ENCODE measurements around the gene ZC3H12C.

Gene ZC3H12C

DNA sequence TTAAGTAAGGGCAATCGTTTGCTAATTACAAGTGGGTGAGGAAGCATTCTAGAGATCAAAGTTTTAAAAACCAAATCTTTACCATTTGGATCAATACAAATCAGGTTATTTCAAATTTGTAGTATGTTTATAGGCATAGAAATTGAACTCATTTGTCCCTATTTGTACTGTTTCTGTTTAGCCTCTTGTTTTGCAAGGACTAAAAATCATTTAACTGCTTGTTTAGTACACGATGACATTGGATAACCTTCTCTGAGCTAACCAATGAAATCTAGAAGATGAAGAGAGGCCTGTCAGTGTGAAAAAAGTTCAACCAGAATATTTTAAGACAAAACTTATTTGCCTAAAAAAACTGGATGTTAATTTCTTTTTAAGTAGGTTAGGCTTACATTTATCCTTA is 40.0 kb downstream of the ZC3H12C start:
- H3K27ac ChIP-seq (ENCODE audit: low read length, poor library complexity, severe bottlenecking), result no peak overlapping the region
- no peak overlapping the region for H2AK5ac ChIP-seq (ENCODE audit: low read length, severe bottlenecking)
- H2BK120ac ChIP-seq (ENCODE audit: low read depth, low read length), result no peak overlapping the region
- H3K27me3 ChIP-seq (ENCODE audit: control insufficient read depth in 1 of 2, insufficient read depth in 1 of 2, low read length in 2 of 2), result no peaks in the 10 kb centered on the region
- DNase-seq, result no peak
- no peak overlapping the region for H3K23ac ChIP-seq (ENCODE audit: low read length in 2 of 2)
- no peak overlapping the region for H4K91ac ChIP-seq (ENCODE audit: low read length)
- H2BK15ac ChIP-seq (ENCODE audit: low read depth, poor library complexity, severe bottlenecking), result no peak overlapping the region
- H3K36me3 ChIP-seq (ENCODE audit: control insufficient read depth in 1 of 2, insufficient read depth in 2 of 2, low read depth in 1 of 2, low read length in 2 of 2), result peaks cover 0 to 12% of the 10 kb centered on the region in 2 experiments
- H2AFZ ChIP-seq (ENCODE audit: low read depth, low read length), result no peak overlapping the region
- no CpG with 5 or more reads among the region's 2 CpGs for WGBS
- no peak overlapping the region for H3K4me2 ChIP-seq (ENCODE audit: low read length, poor library complexity, severe bottlenecking)
- H3K4ac ChIP-seq (ENCODE audit: low read depth in 1 of 2, low read length in 2 of 2), result no peak overlapping the region
- H2BK5ac ChIP-seq (ENCODE audit: low read depth, low read length, poor library complexity, severe bottlenecking), result no peak overlapping the region
- no peak overlapping the region for H4K8ac ChIP-seq (ENCODE audit: low read length)
- peaks cover 15% of the 10 kb centered on the region for H3K79me1 ChIP-seq (replicated peaks; ENCODE audit: low read length, poor library complexity, severe bottlenecking)
- no peak overlapping the region for H2BK12ac ChIP-seq (ENCODE audit: low read length in 2 of 2)
- H3K4me1 ChIP-seq (ENCODE audit: control insufficient read depth, insufficient read depth, low read depth, low read length), result no peaks in the 10 kb centered on the region
- H3K14ac ChIP-seq (ENCODE audit: low read length in 2 of 2), result no peak overlapping the region
- H3K9ac ChIP-seq (ENCODE audit: low read length), result no peak overlapping the region
- H3K4me3 ChIP-seq (ENCODE audit: insufficient read depth in 1 of 2, low read depth in 1 of 2, low read length in 2 of 2), result no peak overlapping the region
- no peak overlapping the region for H3K18ac ChIP-seq (ENCODE audit: low read depth in 1 of 2, low read length in 2 of 2)
- H3K9me3 ChIP-seq (ENCODE audit: control insufficient read depth, low read length), result no peaks in the 10 kb centered on the region

GRCh38 chr11:110134110-110134509 is 40.9 kb downstream of the ZC3H12C start:
- WGBS, result 94% methylated on average over 6 of the region's 6 CpGs
- Histone ChIP-seq H3K23ac (ENCODE audit: low read length in 2 of 2) (no peak overlapping the region), H3K4me3 (ENCODE audit: insufficient read depth in 1 of 2, low read depth in 1 of 2, low read length in 2 of 2) (no peak overlapping the region), H3K79me1 (replicated peaks; ENCODE audit: low read length, poor library complexity, severe bottlenecking) (peaks cover 15% of the 10 kb centered on the region), H3K27ac (ENCODE audit: low read length, poor library complexity, severe bottlenecking) (no peak overlapping the region), H3K4ac (ENCODE audit: low read depth in 1 of 2, low read length in 2 of 2) (no peak overlapping the region), H3K18ac (ENCODE audit: low read depth in 1 of 2, low read length in 2 of 2) (peak overlapping the region in 1 of 2 experiments; percentile 21), H2BK12ac (ENCODE audit: low read length in 2 of 2) (no peak overlapping the region), H2AFZ (ENCODE audit: low read depth, low read length) (no peak overlapping the region), H3K9ac (ENCODE audit: low read length) (no peak overlapping the region), H3K27me3 (ENCODE audit: control insufficient read depth in 1 of 2, insufficient read depth in 1 of 2, low read length in 2 of 2) (no peaks in the 10 kb centered on the region), H3K9me3 (ENCODE audit: control insufficient read depth, low read length) (no peaks in the 10 kb centered on the region), H4K91ac (ENCODE audit: low read length) (no peak overlapping the region), H2BK5ac (ENCODE audit: low read depth, low read length, poor library complexity, severe bottlenecking) (no peak overlapping the region), H4K8ac (ENCODE audit: low read length) (no peak overlapping the region), H3K4me2 (ENCODE audit: low read length, poor library complexity, severe bottlenecking) (no peak overlapping the region), H2BK120ac (ENCODE audit: low read depth, low read length) (no peak overlapping the region), H3K4me1 (ENCODE audit: control insufficient read depth, insufficient read depth, low read depth, low read length) (no peaks in the 10 kb centered on the region), H3K14ac (ENCODE audit: low read length in 2 of 2) (no peak overlapping the region), H2AK5ac (ENCODE audit: low read length, severe bottlenecking) (no peak overlapping the region), H3K36me3 (ENCODE audit: control insufficient read depth in 1 of 2, insufficient read depth in 2 of 2, low read depth in 1 of 2, low read length in 2 of 2) (peaks cover 0 to 12% of the 10 kb centered on the region in 2 experiments), H2BK15ac (ENCODE audit: low read depth, poor library complexity, severe bottlenecking) (no peak overlapping the region)
- no peak for DNase-seq

- H2BK15ac ChIP-seq (ENCODE audit: low read depth, poor library complexity, severe bottlenecking), result no peak overlapping the region
- no peak overlapping the region for H3K14ac ChIP-seq (ENCODE audit: low read length in 2 of 2)
Observed at GRCh38 chr11:110141812-110142211, 48.6 kb downstream of the ZC3H12C start.

DNA sequence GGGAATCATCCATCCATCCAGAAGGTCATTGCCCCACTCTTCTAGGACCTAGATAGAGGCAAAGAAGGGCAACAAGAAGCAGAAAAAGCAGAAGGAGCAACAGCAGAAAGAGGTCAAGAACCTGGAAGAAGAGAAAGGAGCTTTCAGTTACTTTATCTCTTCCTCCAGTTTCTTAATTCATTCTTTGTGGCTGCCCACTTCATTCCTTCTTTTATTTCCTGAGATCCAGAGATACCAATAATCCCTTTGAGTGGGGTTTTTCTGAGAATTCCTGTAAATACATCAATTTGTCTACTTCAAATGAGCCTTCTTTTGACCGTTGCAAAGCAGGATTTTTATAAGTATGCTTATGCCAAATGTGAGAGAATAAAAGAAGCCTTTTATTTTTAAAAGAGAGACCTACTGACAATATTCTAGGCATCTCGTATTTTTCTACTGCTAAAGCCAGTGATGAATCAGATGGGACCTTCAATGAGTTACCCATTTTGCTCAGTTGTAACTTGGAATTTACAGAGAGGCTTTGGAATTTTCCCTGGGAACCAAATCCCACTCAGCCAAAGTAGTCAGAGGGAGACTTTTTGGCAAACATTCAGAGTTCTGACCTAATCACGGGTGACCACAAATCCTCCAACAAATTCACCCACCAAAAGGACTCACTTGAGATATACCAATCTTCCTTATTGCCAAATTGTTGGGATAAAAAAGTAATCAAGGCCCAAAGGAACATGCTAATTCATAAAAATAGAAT is 54.9 kb downstream of the ZC3H12C start:
- WGBS, result 100% methylated on average over 1 of the region's 3 CpGs
- Histone ChIP-seq H3K9ac (ENCODE audit: low read length) (no peak overlapping the region), H3K27me3 (ENCODE audit: control insufficient read depth in 1 of 2, insufficient read depth in 1 of 2, low read length in 2 of 2) (no peaks in the 10 kb centered on the region), H3K9me3 (ENCODE audit: control insufficient read depth, low read length) (no peaks in the 10 kb centered on the region), H3K4ac (ENCODE audit: low read depth in 1 of 2, low read length in 2 of 2) (no peak overlapping the region), H2BK15ac (ENCODE audit: low read depth, poor library complexity, severe bottlenecking) (no peak overlapping the region), H2AFZ (ENCODE audit: low read depth, low read length) (no peak overlapping the region), H3K23ac (ENCODE audit: low read length in 2 of 2) (no peak overlapping the region), H3K4me2 (ENCODE audit: low read length, poor library complexity, severe bottlenecking) (no peak overlapping the region), H3K27ac (ENCODE audit: low read length, poor library complexity, severe bottlenecking) (peak overlapping the region; percentile 36), H2BK5ac (ENCODE audit: low read depth, low read length, poor library complexity, severe bottlenecking) (no peak overlapping the region), H2AK5ac (ENCODE audit: low read length, severe bottlenecking) (no peak overlapping the region), H3K14ac (ENCODE audit: low read length in 2 of 2) (no peak overlapping the region), H3K79me1 (replicated peaks; ENCODE audit: low read length, poor library complexity, severe bottlenecking) (peaks cover 23% of the 10 kb centered on the region), H4K8ac (ENCODE audit: low read length) (no peak overlapping the region), H3K4me1 (ENCODE audit: control insufficient read depth, insufficient read depth, low read depth, low read length) (no peaks in the 10 kb centered on the region), H2BK12ac (ENCODE audit: low read length in 2 of 2) (no peak overlapping the region), H3K18ac (ENCODE audit: low read depth in 1 of 2, low read length in 2 of 2) (no peak overlapping the region), H3K4me3 (ENCODE audit: insufficient read depth in 1 of 2, low read depth in 1 of 2, low read length in 2 of 2) (no peak overlapping the region), H2BK120ac (ENCODE audit: low read depth, low read length) (no peak overlapping the region), H3K36me3 (ENCODE audit: control insufficient read depth in 1 of 2, insufficient read depth in 2 of 2, low read depth in 1 of 2, low read length in 2 of 2) (peaks cover 3 to 7% of the 10 kb centered on the region in 2 experiments), H4K91ac (ENCODE audit: low read length) (no peak overlapping the region)
- peak; percentile 79 for DNase-seq

More at GRCh38 chr11:110141812-110142211, 48.6 kb downstream of the ZC3H12C start:
- Histone ChIP-seq H4K91ac (ENCODE audit: low read length) (no peak overlapping the region), H2AFZ (ENCODE audit: low read depth, low read length) (no peak overlapping the region), H3K27ac (ENCODE audit: low read length, poor library complexity, severe bottlenecking) (no peak overlapping the region), H3K23ac (ENCODE audit: low read length in 2 of 2) (no peak overlapping the region), H2BK12ac (ENCODE audit: low read length in 2 of 2) (no peak overlapping the region), H3K27me3 (ENCODE audit: control insufficient read depth in 1 of 2, insufficient read depth in 1 of 2, low read length in 2 of 2) (no peaks in the 10 kb centered on the region), H3K4me1 (ENCODE audit: control insufficient read depth, insufficient read depth, low read depth, low read length) (no peaks in the 10 kb centered on the region), H3K79me1 (replicated peaks; ENCODE audit: low read length, poor library complexity, severe bottlenecking) (peaks cover 13% of the 10 kb centered on the region), H2BK120ac (ENCODE audit: low read depth, low read length) (no peak overlapping the region), H3K4me3 (ENCODE audit: insufficient read depth in 1 of 2, low read depth in 1 of 2, low read length in 2 of 2) (no peak overlapping the region), H3K9ac (ENCODE audit: low read length) (no peak overlapping the region), H3K9me3 (ENCODE audit: control insufficient read depth, low read length) (no peaks in the 10 kb centered on the region), H3K18ac (ENCODE audit: low read depth in 1 of 2, low read length in 2 of 2) (no peak overlapping the region), H2AK5ac (ENCODE audit: low read length, severe bottlenecking) (no peak overlapping the region), H2BK5ac (ENCODE audit: low read depth, low read length, poor library complexity, severe bottlenecking) (no peak overlapping the region), H3K36me3 (ENCODE audit: control insufficient read depth in 1 of 2, insufficient read depth in 2 of 2, low read depth in 1 of 2, low read length in 2 of 2) (peaks cover 4 to 14% of the 10 kb centered on the region in 2 experiments), H4K8ac (ENCODE audit: low read length) (no peak overlapping the region), H3K4me2 (ENCODE audit: low read length, poor library complexity, severe bottlenecking) (no peak overlapping the region), H3K4ac (ENCODE audit: low read depth in 1 of 2, low read length in 2 of 2) (no peak overlapping the region)
- no peak for DNase-seq

All from mesenchymal stem cell (in vitro differentiated cells and primary cell).